GM21576 (cell line): ENCODE data around the gene FBXO33.

Experiments used
- ATAC-seq: cut with Tn5 transposase; IDR thresholded peaks from one replicate; pipeline ENCODE4 v1.9.1; 2021; ENCODE audit warnings: mild to moderate bottlenecking, moderate library complexity; ENCODE audit not compliant: unreplicated experiment

Gene FBXO33

GRCh38 chr14:39431416-39432178 lies 636 bp downstream of the FBXO33 start:
- peak; percentile 17 for ATAC-seq

GRCh38 chr14:39430762-39431415 lies 1.3 kb downstream of the FBXO33 start:
- peak; percentile 0 for ATAC-seq

GRCh38 chr14:39428118-39428517 lies 4.1 kb downstream of the FBXO33 start:
- no peak for ATAC-seq

- ATAC-seq: no peak
These were observed 5.6 kb downstream of the FBXO33 start for GRCh38 chr14:39426605-39427004.

- no peak for ATAC-seq
These were observed 6.3 kb downstream of the FBXO33 start for GRCh38 chr14:39425947-39426346.

GRCh38 chr14:39423793-39424192 lies 8.4 kb downstream of the FBXO33 start:
- ATAC-seq: no peak

GRCh38 chr14:39422243-39422642 lies 10.0 kb downstream of the FBXO33 start:
- ATAC-seq: no peak

- no peak for ATAC-seq
These were observed 13.0 kb downstream of the FBXO33 start for GRCh38 chr14:39419272-39419671.

- ATAC-seq: no peak
These were observed 15.2 kb downstream of the FBXO33 start for GRCh38 chr14:39417014-39417413.

GRCh38 chr14:39416072-39416471 lies 16.2 kb downstream of the FBXO33 start:
- no peak for ATAC-seq

GRCh38 chr14:39406560-39406959 lies 25.7 kb downstream of the FBXO33 start:
- no peak for ATAC-seq

- no peak for ATAC-seq
These were observed 33.9 kb downstream of the FBXO33 start for GRCh38 chr14:39398382-39398781.

GRCh38 chr14:39396448-39396847 lies 35.8 kb downstream of the FBXO33 start:
- ATAC-seq: no peak

- no peak for ATAC-seq
These were observed 36.5 kb downstream of the FBXO33 start for GRCh38 chr14:39395555-39396254.

GRCh38 chr14:39393289-39393688 lies 38.9 kb downstream of the FBXO33 start:
- ATAC-seq: no peak

GRCh38 chr14:39384177-39384576 lies 48.1 kb downstream of the FBXO33 start:
- no peak for ATAC-seq

GRCh38 chr14:39383741-39384140 lies 48.5 kb downstream of the FBXO33 start:
- ATAC-seq: no peak

- ATAC-seq: no peak
These were observed 49.1 kb downstream of the FBXO33 start for GRCh38 chr14:39383026-39383660.

- no peak for ATAC-seq
These were observed 49.8 kb downstream of the FBXO33 start for GRCh38 chr14:39382463-39382862.

GRCh38 chr14:39381366-39381765 lies 50.9 kb downstream of the FBXO33 start:
- no peak for ATAC-seq

- no peak for ATAC-seq
These were observed 55.4 kb downstream of the FBXO33 start for GRCh38 chr14:39376667-39377403.
